Metanephros (tissue), 1 donor: Measurements from ENCODE around the gene CES5A. TPM values are rescaled to one million over a fixed set of nuclear protein-coding genes. Genes with fewer than 3 reads are reported as not detected.

Source experiments
- total RNA-seq: library from RNA; depleted of rRNA; stranded (reverse); fragments of >200 nt; gene quantifications from one replicate; pipeline ENCODE4 v1.2.3, GENCODE V29; 2014

The CES5A gene
- total RNA-seq, result not detected

GRCh38 chr16:55875273-55875672 lies at the start of gene CES5A:
TSS of gene CES5A (minus strand) at chr16:55875373. CDS start at chr16:55875221, 152 bp downstream.

GRCh38 chr16:55832773-55833691 lies 42.1 kb downstream of the CES5A start, which contains the start of gene CES1:
TSS of gene CES1 (minus strand) at chr16:55833096. CDS start at chr16:55833055, 41 bp downstream.

Other genes with a start within 250 kb of the CES5A start
- gene SLC6A2, start 219.4 kb downstream of the CES5A start, total RNA-seq, result 1.6 TPM
- 3.4 TPM for gene CES1, start 42.3 kb downstream of the CES5A start, total RNA-seq